GM23338 (cell line): ENCODE results near the gene PNLIPRP2. TPM values are rescaled to one million over a fixed set of nuclear protein-coding genes. Genes with fewer than 3 reads are reported as not detected.

Source experiments
- ATAC-seq: fragments of 200-7000 bp; cut with Tn5 transposase; 3 replicates; pipeline ENCODE4 v1.9.1; 2020
- DNase-seq: peaks from one replicate; pipeline ENCODE4 v3.0.0-alpha.2; 2015; ENCODE audit warnings: low spot score
- H2AFZ ChIP-seq: fragments of 200-600 bp; sonication (generic); 2 replicates; pipeline ENCODE4 v1.8.0; 2016; ENCODE audit warnings: antibody characterized with exemption, mild to moderate bottlenecking, moderate library complexity
- H3F3A ChIP-seq: fragments of 200-600 bp; sonication (generic); replicated peaks from 2 replicates; pipeline ENCODE4 v1.8.0; 2017; ENCODE audit warnings: antibody characterized with exemption, mixed run types, low read depth
- H3K27ac ChIP-seq: fragments of 200-600 bp; sonication (generic); 2 replicates; pipeline ENCODE4 v1.6.1; 2016; ENCODE audit warnings: low read depth
- H3K27me3 ChIP-seq: fragments of 200-600 bp; sonication (generic); 2 replicates; pipeline ENCODE4 v1.8.0; 2016; ENCODE audit warnings: mild to moderate bottlenecking, mixed run types, moderate library complexity; ENCODE audit not compliant: insufficient read depth
- H3K36me3 ChIP-seq: fragments of 200-600 bp; sonication (generic); 2 replicates; pipeline ENCODE4 v1.8.0; 2016; ENCODE audit warnings: mild to moderate bottlenecking; ENCODE audit not compliant: insufficient read depth
- H3K4me1 ChIP-seq: fragments of 200-600 bp; sonication (generic); 2 replicates; pipeline ENCODE4 v1.8.0; 2016; ENCODE audit warnings: mild to moderate bottlenecking, moderate library complexity; ENCODE audit not compliant: insufficient read depth
- H3K4me2 ChIP-seq: fragments of 200-600 bp; sonication (generic); 2 replicates; pipeline ENCODE4 v1.7.1; 2017; ENCODE audit warnings: mixed run types
- H3K4me3 ChIP-seq: fragments of 200-600 bp; sonication (generic); 2 replicates; pipeline ENCODE4 v1.6.1; 2016; ENCODE audit warnings: mixed run types
- H3K79me2 ChIP-seq: fragments of 200-600 bp; sonication (generic); replicated peaks from 2 replicates; pipeline ENCODE4 v1.8.0; 2017; ENCODE audit warnings: mild to moderate bottlenecking; ENCODE audit not compliant: insufficient read depth
- H3K9me2 ChIP-seq: fragments of 200-600 bp; sonication (generic); 2 replicates; pipeline ENCODE4 v1.8.0; 2017; ENCODE audit not compliant: insufficient read depth
- H4K20me1 ChIP-seq: fragments of 200-600 bp; sonication (generic); replicated peaks from 2 replicates; pipeline ENCODE4 v1.8.0; 2017; ENCODE audit warnings: mild to moderate bottlenecking; ENCODE audit not compliant: insufficient read depth
- H3K27ac Mint-ChIP-seq: 2 replicates; pipeline ENCODE4 v1.8.0; 2020; ENCODE audit warnings: inconsistent platforms, mild to moderate bottlenecking, moderate library complexity, mixed read lengths
- H3K27me3 Mint-ChIP-seq: 3 replicates; pipeline ENCODE4 v1.8.0; 2022; ENCODE audit warnings: low read depth, mild to moderate bottlenecking, moderate library complexity, mixed read lengths, inconsistent platforms; ENCODE audit not compliant: insufficient read depth, poor library complexity
- H3K36me3 Mint-ChIP-seq: 3 replicates; pipeline ENCODE4 v1.8.0; 2021; ENCODE audit warnings: low read depth, mild to moderate bottlenecking, inconsistent platforms, moderate library complexity, mixed read lengths
- H3K4me1 Mint-ChIP-seq: 3 replicates; pipeline ENCODE4 v1.8.0; 2020; ENCODE audit warnings: mild to moderate bottlenecking, inconsistent platforms, mixed read lengths
- H3K4me3 Mint-ChIP-seq: 3 replicates; pipeline ENCODE4 v1.8.0; 2021; ENCODE audit warnings: moderate library complexity, mild to moderate bottlenecking, inconsistent platforms, mixed read lengths
- H3K9me3 Mint-ChIP-seq: 3 replicates; pipeline ENCODE4 v1.8.0; 2020; ENCODE audit warnings: moderate library complexity, mild to moderate bottlenecking, inconsistent platforms, mixed read lengths
- CREB1 ChIP-seq: fragments of 250-450 bp; sonication (Bioruptor Pico); IDR thresholded peaks from 2 replicates; pipeline ENCODE4 v1.5.0; 2020; ENCODE audit warnings: low read depth, mild to moderate bottlenecking, moderate library complexity
- CTCF ChIP-seq, 2 experiments: fragments of 200-600 bp in 1 of 2; sonication (generic) in 1 of 2; conservative IDR thresholded peaks; 2 replicates each; pipeline versions ENCODE4 v1.5.1 to v1.6.1; 2016 to 2017; ENCODE audit warnings: antibody characterized with exemption in 2 of 2, low read depth in 2 of 2, mild to moderate bottlenecking in 2 of 2, moderate library complexity in 1 of 2
- EZH2 ChIP-seq: fragments of 200-600 bp; sonication (generic); IDR thresholded peaks from one replicate; pipeline ENCODE4 v1.8.0; 2017; ENCODE audit warnings: antibody characterized with exemption, mild to moderate bottlenecking, low read depth; ENCODE audit not compliant: unreplicated experiment
- JUNB ChIP-seq: IDR thresholded peaks from one replicate; pipeline ENCODE4 v1.6.1; 2016; ENCODE audit warnings: antibody characterized with exemption; ENCODE audit not compliant: unreplicated experiment
- POLR2AphosphoS5 ChIP-seq: IDR thresholded peaks from 2 replicates; pipeline ENCODE4 v1.6.1; 2016; ENCODE audit warnings: antibody characterized with exemption, low read depth
- STAT1 ChIP-seq: IDR thresholded peaks from one replicate; pipeline ENCODE4 v1.6.1; 2016; ENCODE audit warnings: antibody characterized with exemption; ENCODE audit not compliant: unreplicated experiment
- ZNF114 ChIP-seq: fragments of 250-450 bp; sonication (Bioruptor Pico); IDR thresholded peaks from 2 replicates; pipeline ENCODE4 v1.5.0; 2020; ENCODE audit warnings: mild to moderate bottlenecking, moderate library complexity
- ZNF331 ChIP-seq: fragments of 250-450 bp; sonication (Bioruptor Pico); IDR thresholded peaks from 2 replicates; pipeline ENCODE4 v1.5.0; 2020; ENCODE audit warnings: low read depth, mild to moderate bottlenecking, moderate library complexity
- polyA plus RNA-seq: library from polyadenylated mRNA; unstranded; fragments of >200 nt; fragmentation: Nextera tagmentation; extraction: Ambion mirVana; gene quantifications from 2 replicates; pipeline ENCODE4 v1.2.1, GENCODE V29; 2016
- total RNA-seq: library from RNA; depleted of rRNA; stranded (reverse); fragments of >200 nt; shearing (Covaris generic); gene quantifications from 2 replicates; pipeline ENCODE4 v1.2.3, GENCODE V29; 2014

PNLIPRP2 gene
- total and polyA plus RNA-seq, 2 experiments from 2014 or later: 0.24 TPM; not detected in 1

GRCh38 chr10:116669832-116670644 is 49.3 kb downstream of the PNLIPRP2 start:
- Histone ChIP-seq H3K36me3 (0 out of 2 replicates have a peak, but pooled peaks cover 1% of the 10 kb centered on the region), H3K9me2 (no peaks in the 10 kb centered on the region), H3K4me3 (peak overlapping the region; percentile 90), H3K4me1 (peaks cover 21% of the 10 kb centered on the region), H3K27ac (no peak overlapping the region), H2AFZ (peak overlapping the region; percentile 96), H3K4me2 (peak overlapping the region; percentile 90), H4K20me1 (no peaks in the 10 kb centered on the region; the same call in 1 of the 2 replicates), H3K27me3 (no peaks in the 10 kb centered on the region), H3K79me2 (peaks cover 6% of the 10 kb centered on the region), H3F3A (no peaks in the 10 kb centered on the region)
- peaks cover 21% of the 10 kb centered on the region for H3K36me3 Mint-ChIP-seq
- H3K4me1 Mint-ChIP-seq: peaks cover 26% of the 10 kb centered on the region
- no peak for TF ChIP-seq ZNF331 (CRISPR knock-in tag)
- peak; percentile 64; the same call in 1 of the 2 replicates for TF ChIP-seq POLR2AphosphoS5
- TF ChIP-seq STAT1: no peak
- TF ChIP-seq JUNB: no peak
- no peak for TF ChIP-seq EZH2
- no peak for TF ChIP-seq ZNF114 (CRISPR knock-in tag)
- TF ChIP-seq CTCF (conservative IDR thresholded peaks at IDR 0.05; ENCODE audit: low read depth in 2 of 2): no peak
- no peak for TF ChIP-seq CREB1 (CRISPR knock-in tag)
- H3K27me3 Mint-ChIP-seq: peaks cover 2% of the 10 kb centered on the region
- no peaks in the 10 kb centered on the region for H3K9me3 Mint-ChIP-seq
- ATAC-seq: peak; percentile 93
- peak overlapping the region; percentile 83 for H3K27ac Mint-ChIP-seq
- H3K4me3 Mint-ChIP-seq: peak overlapping the region; percentile 74
- DNase-seq: peak; percentile 92

- DNase-seq: no peak
- Histone ChIP-seq H3F3A (no peaks in the 10 kb centered on the region), H3K4me2 (peak overlapping the region; percentile 90), H3K9me2 (no peaks in the 10 kb centered on the region), H2AFZ (peak overlapping the region; percentile 90), H3K4me3 (peak overlapping the region; percentile 90; the same call in 1 of the 2 replicates), H3K36me3 (no peaks in the 10 kb centered on the region), H3K27me3 (no peaks in the 10 kb centered on the region), H3K27ac (no peak overlapping the region), H3K79me2 (peaks cover 6% of the 10 kb centered on the region), H3K4me1 (peaks cover 24% of the 10 kb centered on the region), H4K20me1 (no peaks in the 10 kb centered on the region; the same call in 1 of the 2 replicates)
- ATAC-seq: peak; percentile 2; the same call in 1 of the 3 replicates
- Mint-ChIP-seq H3K4me1 (peaks cover 26% of the 10 kb centered on the region), H3K27me3 (peaks cover 3% of the 10 kb centered on the region), H3K9me3 (no peaks in the 10 kb centered on the region), H3K4me3 (peak overlapping the region; percentile 74), H3K27ac (peak overlapping the region; percentile 83), H3K36me3 (peaks cover 21% of the 10 kb centered on the region)
- TF ChIP-seq STAT1: no peak
Measured at GRCh38 chr10:116670706-116671105, 50.0 kb downstream of the PNLIPRP2 start.
